HG03469 (cell line): ENCODE data around the gene TWNK.

Experiments
- ATAC-seq: cut with Tn5 transposase; IDR thresholded peaks from one replicate; pipeline ENCODE4 v1.9.1; 2021; ENCODE audit warnings: mild to moderate bottlenecking, moderate library complexity, moderate number of reproducible peaks; ENCODE audit not compliant: unreplicated experiment

Gene TWNK

GRCh38 chr10:101010329-101010728, 23.0 kb downstream of the TWNK start:
- no peak for ATAC-seq

- ATAC-seq, result no peak
Observed at GRCh38 chr10:101011517-101012423, 24.4 kb downstream of the TWNK start.

GRCh38 chr10:101012525-101013364, 25.4 kb downstream of the TWNK start:
- peak; percentile 75 for ATAC-seq

DNA sequence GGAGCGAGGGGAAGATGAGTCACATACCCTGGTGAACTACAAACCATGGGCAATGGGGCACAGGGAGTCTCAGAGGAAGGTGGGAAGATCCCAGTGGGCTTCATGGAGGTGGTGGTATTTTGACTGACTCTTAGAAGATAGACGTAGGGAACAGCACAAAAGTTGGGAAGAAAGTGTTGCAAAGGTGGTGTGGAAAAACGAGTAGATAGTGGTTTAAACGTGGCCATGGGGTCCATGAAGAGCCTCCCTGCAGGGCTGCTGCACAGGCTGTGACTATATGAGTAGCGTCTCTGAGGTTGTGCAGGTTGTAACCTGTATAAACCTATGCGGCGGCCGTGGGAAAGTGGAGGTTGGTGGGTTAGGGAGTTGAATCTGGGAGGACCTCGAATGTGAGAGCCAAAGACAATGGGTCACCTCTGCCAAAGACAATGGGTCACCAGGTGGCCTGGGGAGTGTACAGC, 26.1 kb downstream of the TWNK start:
- no peak for ATAC-seq

DNA sequence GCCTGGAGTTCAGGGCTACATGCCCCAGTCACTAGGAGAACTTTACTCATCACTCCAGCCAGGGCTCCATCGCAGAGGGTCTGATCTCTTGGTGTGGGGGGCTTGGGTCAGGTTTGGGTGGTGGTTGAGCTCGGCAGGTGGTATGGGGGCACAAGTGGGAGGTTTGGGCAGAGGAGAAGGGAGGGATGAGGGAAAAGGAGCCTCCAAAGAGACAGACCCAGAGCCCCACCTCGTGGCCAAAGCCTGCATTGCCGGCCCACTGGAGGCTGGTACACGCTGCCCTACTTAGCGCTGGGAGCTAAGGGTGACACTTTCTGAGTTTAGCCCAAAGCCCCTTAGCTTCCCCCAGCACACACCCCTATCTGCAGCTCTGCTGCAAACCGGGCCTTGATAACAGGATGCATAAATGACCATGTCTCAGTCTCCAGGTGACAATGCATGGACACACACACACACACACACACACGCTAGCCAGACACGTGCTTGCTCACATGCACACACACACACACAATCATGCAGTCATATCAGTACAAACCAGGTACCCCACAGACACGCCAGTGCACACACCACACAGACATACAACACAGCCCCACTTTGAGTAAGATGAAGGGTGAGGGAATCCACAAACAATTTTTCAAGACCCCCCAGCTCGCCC, 27.0 kb downstream of the TWNK start:
- ATAC-seq, result no peak

DNA sequence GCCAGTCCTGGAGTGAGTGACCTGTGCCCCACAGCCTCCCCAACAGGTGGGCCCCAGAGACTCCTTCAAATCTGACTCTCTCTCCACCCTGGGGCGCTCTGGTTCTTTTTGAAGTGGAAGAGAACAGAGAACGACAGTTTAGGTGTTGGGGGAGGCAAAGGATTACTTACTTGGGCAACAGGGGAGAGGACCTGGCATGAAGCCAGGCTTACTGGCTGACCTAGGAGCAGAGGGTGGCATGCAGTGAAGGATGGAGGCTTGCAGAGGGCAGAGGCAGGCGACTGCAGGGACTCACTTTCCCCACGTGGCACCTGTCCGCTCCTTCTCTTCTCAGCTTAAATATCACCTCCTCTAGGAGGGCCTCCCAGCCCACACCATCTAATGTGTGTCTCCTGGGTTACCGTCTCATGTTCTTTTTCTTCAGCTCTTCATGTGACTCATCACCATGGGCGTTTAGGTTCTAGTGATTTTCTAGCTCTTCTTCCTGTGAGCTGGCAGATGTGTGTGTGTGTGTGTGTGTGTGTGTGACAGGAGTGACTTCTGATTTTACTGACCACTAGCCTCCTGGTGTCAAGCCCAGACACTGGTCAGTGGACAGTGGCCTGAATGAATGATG, 27.7 kb downstream of the TWNK start:
- ATAC-seq, result no peak

DNA sequence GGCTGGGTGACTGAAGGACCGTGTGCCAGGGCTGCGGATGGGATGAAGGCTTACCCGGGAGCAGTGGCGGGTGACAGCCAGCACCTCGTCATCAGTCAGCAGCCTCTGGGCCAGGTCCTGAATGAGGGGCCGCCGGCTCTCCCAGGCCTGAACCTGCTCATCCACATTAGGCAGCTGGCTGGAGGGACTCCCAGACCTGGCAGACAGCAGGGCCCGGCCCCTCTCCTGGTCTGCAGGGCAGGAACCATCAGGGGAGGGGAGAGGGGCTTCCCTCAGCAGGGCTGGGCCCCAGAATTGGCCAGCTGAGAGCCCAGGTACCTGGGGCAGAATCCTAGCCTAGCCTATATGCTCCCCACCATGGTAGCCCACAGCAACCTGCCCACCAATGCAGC, 28.2 kb downstream of the TWNK start:
- no peak for ATAC-seq

DNA sequence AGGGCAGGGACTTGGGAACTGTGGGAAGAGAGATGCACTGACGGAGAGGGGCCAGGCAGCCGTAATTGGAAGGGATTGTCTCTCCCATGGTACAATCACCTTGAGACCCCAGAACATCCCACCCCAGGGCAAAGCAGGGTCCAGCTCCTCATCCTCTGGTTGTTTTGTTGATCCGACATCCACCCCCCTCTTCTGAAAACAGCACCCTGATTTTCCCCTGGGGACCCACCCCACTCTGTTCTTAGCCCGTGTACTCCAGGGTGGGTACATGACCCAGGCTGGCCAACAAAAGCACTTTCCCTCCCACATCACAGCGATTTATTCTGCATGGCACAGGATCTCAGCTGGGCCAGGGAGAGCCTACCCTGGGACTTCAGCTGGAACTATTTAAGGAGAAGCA, 29.5 kb downstream of the TWNK start:
- ATAC-seq, result no peak

GRCh38 chr10:101018118-101018599, 30.8 kb downstream of the TWNK start:
- no peak for ATAC-seq

DNA sequence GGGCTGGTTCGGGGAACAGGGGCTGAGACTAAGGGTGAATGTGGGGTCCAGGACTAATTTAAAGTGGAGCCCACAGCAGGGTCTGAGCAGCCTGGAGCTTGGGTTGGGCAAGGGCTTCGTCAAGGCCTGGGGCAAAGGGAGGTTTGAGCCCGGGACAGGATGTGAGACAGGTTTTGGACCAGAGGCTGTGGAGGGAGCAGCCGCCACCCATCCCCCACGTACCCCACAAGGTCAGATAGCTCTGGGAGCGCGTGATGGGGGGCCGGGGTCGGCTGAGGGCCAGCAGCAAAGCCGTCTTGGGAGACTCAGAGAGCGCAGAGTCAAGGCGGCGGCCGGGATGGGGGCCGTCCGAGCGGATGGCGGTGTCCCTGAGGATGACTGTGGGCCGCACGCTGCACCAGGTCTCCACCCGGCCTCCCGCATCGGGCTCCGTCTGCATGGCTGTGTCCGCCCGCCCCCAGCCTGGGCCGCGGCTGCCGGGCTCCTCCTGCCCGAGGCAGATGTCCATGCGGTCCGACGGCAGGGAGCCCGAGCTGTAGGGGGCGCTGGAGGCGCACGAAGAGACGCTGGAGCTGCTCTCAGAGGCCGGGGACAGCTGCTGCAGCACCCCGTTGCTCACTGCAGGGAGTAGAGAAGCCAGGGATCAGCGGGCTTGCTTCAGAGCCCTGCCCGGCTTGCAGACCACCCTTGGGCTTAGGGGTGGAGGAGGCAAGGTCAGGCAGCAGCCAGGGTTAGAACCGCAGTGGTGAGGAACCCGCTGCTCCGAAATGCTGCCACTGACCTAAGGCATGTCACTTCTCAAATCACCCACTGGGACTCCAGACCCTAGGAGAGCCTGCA, 31.5 kb downstream of the TWNK start:
- ATAC-seq, result no peak

DNA sequence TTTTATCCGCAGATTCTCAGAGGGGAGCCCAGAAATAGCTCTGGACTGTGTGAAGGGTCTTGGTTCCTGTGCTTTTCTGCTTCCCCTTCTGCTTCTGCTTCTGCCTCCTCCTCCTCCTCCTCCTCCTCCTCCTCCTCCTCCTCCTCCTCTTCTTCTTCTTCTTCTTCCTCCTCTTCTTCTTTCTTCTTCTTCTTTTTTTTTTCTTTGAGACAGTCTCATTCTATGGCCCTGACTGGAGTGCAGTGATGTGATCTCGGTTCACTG, 32.0 kb downstream of the TWNK start:
- no peak for ATAC-seq

DNA sequence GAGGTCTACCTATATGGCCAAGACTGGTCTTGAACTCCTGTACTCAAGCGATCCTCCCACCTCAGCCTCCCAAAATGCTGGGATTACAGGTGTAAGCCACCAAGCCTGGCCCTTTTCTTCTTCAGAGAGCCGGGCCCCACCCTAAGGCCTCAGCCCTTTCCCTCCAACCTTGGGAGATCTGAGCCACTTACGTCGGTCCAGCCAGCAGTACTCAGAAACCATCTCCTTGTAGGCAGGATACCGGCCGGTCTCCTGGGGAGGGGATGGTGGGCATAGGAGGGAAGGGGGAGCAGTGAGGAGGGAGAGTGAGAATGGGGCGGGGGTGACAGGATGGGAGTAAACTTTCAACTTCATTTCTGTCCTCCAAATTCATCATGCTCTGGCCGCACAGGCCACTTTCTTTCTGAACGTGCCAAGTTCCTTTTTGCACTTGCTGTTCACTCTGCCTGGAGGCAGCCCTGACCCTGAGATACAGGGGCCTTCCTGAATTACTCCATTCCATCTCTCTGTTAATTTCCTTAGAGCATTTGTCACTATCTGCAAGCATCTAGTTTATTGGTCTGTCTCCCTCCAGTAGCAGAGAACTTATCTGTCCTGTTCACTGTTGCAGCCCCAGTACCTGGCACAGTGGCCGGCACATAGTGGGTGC, 33.2 kb downstream of the TWNK start:
- no peak for ATAC-seq

DNA sequence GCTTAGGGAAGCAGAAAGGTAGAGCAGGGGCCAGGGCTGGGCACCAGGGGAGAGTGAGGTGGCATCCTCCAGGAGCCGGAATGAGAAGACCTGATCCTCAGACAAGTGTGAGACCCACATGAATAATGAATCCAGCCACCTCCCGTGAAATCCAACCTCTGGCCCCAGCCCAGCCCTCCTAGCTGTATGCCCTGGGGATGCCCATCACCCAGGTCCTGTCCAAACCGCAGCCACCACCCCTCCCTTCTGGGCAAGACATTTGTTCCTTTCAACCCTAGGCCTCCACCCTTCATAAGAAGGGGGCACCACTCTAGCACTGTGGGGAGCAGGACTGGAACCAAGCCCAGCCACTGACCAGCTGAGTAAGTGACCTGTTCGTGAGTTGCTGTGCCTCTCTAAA, 33.9 kb downstream of the TWNK start:
- no peak for ATAC-seq

DNA sequence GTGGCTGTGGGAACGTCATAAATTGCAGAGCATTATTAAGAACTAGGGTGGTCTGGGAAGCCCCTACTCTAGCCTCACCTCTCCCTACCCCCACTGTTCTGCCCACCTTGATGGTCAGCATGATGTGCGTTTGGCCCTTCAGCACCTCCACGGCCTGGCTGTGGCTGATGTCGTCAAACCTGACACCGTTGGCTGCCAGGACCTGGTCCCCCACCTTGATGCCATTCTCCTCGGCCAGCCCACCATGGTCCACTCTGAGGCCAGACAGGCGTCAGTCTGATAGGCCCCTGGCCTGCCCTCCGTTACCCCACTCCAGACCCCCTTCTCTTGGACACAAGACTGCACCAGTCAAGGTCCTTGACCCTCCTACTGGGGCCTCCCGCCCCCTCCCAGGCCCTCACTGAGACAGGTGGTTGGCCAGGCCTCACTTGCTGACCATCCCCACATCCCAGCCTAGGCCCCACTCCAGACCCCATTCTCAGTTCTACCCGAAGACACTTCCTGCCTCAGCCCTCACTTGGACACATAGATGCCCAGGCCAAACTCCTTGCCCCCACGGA, 34.4 kb downstream of the TWNK start:
- no peak for ATAC-seq

- ATAC-seq, result no peak
Observed at GRCh38 chr10:101022967-101023705, 35.8 kb downstream of the TWNK start.

DNA sequence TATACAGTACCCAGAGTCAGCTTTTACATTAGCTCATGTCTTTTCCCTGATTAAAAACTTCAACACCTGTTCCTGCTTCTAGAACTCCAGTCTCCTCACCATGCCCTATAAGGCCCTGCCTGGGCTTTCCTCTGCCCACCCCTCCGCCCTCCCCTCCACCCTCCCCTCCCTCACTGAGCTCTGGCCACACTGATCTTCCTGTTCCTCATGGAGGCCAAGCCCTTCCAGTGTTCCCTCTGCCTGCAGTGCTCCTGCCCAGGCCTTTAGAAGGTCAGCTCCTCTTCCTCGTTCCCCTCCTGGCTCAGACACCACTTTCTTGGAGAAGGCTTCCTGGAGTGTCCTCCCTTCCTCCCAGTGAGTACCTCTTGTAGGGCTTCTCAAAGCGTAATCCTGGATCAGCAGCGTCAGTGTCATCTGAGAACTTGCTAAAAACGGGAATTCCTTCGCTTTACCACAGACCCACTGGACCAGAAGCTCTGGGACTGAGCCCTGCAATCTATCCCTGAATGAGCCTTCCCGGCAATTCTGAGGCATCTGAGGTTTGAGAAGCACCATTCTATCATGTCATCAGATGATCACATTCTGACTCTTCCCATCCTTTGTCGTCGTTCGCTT, 39.9 kb downstream of the TWNK start:
- ATAC-seq, result no peak

DNA sequence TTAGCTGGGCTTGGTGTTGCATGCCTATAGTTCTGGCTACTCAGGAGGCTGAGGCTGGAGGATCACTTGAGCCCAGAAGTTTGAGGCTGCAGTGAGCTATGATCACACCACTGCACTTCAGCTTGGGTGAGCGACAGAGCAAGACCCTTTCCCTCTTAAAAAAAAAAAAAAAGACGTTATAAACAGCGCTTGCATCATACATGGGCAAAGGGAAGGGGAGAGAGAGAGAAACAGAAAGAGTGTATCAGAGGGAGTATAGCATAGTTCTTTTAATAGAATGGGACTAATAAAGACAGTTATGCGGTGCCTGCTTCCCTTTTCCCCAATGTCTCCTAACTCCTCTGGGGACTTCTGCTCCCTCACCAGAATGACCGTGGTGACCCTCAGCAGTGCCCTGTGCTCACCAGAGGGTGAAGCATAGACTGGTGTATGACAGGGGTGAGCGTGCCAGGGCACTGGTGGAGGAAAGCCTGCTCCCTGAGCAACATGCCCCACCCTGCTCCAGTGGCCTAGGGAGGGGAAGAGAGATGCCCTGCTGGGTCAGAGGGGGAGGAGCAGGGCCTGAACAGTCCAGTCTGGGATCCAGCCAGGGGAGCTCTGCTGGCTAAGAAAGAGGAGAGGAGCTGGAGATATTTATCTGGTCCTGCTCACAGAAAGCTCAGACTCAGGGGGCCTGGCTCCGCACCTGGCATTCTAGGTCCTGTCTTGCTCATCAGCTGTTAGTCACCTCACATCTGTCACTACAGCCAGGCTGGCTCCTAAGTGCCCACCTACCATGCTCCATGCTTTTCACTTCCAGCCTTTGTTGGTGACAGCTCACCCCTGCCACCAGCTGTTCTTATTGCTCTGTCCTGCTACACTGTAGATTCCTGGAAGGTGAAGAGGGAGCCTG, 41.3 kb downstream of the TWNK start:
- no peak for ATAC-seq
